Activated CD4-positive, CD25-positive, alpha-beta regulatory T cell (primary cell): ENCODE results near the gene PDCD1LG2.

Experiments
- DNase-seq, 4 experiments: peaks; one replicate each; lab custom pipeline; 2025; lab: John Stamatoyannopoulos, UW

Gene PDCD1LG2

DNA sequence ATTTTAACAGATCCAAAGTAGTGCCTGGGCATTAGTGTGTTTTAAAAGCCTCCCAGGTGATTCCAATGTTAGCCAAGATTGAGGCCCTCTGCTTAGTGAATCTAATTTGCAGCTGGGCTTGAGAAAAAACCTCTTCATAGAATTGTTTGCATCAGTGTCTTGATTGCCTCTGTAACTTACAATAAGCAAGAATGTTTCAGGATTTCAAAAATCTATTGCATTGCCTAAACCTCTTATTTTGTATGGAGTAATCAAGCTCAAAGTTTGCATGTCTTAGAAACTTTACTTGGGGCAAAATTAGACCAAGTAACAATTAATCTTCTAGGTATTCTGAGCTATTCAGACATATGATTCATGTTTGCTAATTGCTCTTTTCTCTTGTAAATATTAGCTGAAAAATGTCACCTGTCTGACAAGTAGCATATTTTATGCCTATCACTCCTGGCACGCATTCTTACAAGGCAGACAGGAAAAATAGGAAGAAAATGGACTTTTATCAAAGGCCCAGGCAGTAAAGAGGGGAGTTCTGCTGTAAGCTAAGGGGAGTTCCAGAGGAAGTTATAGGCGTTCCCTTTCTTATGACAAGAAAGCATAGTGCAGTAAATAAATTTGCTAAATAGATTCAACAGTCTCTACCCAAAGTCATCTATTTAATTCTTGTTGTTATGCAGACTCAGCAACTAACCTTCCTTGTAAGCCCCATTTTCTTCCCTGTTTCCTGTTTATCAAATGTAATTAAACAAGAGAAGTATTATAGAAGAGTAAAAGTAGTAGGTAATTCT is 21.0 kb downstream of the PDCD1LG2 start:
- DNase-seq = no peak

DNA sequence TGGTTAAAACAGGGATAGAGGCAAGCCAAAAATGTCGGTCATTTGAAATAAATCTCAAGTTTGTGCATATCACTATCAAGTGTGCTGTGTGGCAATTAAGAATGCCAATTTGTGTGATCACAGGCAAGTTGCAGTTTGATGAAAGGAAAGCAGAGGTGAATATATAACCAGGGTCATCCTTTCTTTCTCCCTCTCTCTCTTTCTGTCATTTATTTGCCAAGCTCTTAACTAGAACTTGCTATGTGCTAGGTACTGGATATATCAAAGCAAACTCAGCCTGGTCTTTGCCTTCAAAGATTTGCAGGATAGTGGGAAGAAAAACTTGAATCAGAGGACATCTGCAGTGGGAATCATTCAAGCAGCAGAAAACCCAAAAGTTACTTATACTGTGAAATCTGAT is 22.0 kb downstream of the PDCD1LG2 start:
- no peak for DNase-seq

DNA sequence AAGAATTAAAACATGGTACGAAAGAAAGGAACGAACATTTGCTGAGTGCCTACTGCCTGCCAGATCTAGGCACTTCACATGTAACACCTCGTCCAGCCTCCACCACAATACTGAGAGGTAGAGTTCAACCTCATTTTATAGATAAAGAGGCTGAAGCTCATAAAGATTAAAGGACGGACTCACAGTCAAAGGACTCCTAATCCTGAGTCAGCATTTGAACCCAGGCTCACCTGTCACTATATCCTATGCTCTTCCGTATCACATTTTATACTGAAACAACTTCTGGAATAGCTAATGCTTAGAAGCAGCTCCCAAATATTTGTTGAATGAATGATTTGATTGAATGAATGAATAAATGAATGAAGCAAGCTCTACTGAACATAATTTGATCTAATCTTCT is 22.5 kb downstream of the PDCD1LG2 start:
- DNase-seq = no peak

DNA sequence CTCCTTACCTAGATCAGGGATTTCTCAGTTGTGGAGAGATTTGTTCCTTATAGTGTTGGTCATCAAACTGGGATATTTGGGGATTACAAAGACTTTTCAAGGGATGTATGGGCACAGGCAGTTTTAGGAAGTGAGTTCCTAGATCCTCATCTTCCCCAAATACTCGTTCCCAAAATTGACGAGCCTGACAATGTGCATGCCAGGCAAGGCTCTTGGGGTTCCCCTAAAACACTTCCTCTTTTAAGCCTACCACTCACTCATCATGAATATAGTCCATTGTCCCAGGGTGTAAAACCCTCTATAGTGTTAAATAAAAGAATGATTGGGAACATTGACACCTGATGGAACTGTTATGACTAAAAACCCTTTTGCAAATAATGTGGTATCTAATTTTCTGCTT is 26.4 kb downstream of the PDCD1LG2 start:
- no peak for DNase-seq

DNA sequence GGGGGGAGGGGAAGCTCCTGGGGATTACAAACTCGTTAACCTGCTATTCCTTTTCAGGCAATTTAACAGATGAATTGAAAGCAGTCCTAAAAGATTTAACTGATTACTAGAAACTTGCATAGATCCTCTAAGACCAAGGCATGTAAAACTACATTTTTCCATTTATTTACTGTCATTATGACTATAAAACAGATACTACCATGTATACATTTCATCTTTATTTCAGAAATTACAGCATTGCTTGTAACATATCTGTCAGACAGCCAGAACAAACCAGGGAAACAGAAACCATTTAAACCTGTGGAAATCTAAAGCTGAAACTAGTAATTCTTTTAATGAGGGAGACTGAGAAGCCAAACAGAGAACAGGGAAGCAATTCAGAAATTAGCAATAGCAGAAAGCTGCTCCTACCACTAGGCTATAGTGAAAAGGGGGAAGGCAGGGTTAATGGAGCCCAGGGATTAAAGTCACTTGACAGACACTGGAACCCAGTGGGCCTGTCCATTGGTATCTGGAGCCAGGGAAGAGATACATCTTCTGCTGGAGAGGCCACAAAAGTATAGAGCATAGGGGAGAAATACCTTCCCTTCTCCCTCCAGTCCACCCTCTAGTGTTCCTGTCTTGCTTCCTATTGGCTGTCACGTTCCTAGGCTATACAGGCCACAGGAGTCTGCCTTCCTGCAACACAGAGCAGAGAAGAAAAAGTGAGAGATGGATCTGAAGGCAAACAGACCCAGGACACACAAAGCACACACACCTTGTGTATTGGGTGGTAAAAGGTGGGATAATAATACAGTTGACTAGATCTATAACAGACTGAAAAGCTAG is 33.8 kb downstream of the PDCD1LG2 start:
- DNase-seq = no peak

DNA sequence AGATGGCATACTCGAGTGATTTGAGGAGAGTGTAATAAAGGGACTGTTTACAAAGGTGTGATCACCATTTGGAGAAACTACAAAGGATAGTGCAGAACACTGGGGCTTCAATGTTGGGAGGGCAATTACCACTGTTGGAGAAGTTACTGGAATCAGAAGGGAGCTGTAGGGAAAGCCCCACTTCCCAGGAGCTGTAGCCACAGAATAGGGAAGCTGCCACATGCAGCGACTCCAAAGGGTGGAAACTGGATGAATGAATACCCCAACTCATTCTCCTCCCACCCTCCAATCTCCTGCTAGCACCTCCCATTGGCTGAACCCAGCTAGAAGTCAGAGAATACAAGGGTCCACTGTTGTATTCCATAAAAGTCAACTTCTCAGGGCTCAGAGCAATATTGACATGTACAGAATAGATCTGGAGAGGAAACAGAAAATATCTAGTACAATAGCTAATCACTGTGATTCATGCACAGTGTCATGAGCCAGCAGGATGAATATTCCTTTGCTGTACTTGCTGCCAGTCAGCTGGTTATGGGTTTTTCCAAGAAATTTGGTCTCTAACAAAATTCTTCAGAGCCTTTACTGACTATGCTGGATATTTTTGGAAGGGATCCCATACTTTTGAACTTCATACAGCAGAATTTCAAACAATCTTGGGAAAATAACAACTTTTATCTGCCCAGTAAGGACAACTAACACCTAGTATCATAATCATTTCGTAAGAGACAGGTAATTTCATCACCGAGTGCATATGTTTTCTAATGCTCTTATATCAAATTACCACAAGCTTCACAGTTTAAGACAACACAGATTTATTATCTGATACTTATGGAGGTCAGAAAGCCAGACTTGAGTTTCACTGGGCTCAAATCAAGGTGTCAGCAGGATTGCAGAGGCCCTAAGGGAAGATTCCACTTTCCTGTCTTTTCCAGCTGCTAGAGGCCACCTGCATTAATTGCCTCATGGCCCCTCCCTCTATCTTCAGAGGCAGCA is 39.6 kb downstream of the PDCD1LG2 start:
- no peak for DNase-seq

DNA sequence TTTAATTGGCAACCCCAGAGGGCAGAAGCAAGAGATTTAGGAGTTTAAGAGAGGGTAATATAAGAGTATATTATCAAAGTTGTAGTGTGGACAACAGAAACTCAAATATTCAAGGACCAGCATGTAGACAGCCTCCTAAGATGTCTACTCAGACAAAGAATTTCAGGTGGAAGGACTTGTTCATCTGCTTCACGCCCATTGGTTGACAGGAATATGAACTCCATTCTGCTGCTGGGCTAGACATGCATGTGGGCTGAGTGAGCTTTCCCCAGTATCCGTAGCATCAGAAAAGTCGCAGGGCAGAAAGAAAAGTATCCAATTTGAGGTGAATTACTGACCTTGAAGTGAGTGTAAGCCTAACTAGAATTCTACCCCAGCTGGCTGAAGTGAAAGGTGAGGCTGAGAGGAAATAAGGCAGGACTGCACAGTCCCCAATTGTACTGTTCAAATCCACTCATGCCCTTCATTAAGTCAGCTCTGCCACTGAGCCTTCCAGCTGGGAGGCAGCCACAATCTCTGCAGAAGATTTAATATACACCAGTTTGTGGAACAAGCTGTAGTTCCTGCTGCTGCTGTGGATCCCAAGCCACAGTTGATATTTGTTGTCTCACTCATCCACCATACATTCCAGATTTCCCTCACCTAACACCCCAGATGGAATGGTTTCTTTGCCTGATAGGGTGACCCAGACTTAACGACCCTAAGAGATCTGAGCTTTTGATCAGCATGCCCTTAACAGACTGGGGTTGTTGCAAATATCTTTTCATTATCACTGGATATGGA is 41.2 kb downstream of the PDCD1LG2 start:
- no peak for DNase-seq

DNA sequence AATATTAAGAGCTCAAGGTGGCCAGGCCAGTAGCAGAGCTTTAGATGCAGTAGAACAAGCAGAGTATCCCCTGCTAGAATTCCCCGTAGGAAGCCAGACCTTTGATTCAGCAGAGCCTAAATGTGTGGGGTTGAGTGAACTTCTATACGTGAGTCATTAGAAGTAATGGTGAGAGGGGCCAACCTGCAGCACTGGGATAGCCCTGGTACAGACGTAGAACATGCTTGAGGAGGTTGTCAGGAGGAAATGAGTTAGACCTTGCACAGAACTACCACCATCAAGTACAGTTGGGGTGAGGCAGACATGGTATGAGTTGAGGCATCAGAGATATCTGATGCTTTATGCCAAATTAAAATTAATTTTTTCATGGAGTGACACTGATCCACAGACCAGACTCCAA is 42.0 kb downstream of the PDCD1LG2 start:
- no peak for DNase-seq

DNA sequence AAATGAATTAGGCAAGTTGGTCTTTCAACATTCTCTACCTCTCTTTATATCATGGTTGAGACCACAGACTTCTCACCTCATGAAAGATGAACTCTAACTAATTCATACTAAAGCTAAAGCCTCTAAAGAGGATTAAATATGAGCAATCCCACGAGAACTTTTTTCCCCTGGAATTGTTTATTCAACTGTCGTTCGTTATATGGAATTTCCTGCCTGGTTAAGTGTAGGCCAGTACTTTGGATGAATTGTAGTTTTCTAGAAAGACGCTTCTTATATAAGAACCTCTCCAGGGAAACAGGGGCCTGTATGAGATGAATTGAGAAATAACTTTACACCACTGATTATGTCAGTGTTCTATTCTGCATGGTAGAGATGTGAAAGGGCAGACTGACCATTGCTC is 42.9 kb downstream of the PDCD1LG2 start:
- DNase-seq = no peak

DNA sequence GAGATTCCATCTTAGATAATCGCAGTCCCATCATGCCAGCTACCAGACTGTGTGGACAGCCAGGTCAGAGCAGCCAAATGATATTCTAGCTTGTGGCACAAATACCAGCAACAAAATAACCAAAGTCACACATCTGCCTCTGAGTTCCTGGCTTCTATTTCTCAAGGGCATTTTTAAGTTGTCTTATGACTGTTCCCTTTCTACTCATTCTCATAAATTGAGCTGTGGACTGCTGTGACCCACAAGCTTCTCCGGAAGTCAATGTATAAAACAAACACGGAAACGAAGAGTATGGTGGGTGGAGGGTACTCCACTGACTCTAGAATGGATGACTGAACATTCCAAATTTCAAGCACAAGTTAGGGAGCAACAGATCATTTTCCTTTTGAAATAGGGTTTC is 43.9 kb downstream of the PDCD1LG2 start:
- DNase-seq = no peak

DNA sequence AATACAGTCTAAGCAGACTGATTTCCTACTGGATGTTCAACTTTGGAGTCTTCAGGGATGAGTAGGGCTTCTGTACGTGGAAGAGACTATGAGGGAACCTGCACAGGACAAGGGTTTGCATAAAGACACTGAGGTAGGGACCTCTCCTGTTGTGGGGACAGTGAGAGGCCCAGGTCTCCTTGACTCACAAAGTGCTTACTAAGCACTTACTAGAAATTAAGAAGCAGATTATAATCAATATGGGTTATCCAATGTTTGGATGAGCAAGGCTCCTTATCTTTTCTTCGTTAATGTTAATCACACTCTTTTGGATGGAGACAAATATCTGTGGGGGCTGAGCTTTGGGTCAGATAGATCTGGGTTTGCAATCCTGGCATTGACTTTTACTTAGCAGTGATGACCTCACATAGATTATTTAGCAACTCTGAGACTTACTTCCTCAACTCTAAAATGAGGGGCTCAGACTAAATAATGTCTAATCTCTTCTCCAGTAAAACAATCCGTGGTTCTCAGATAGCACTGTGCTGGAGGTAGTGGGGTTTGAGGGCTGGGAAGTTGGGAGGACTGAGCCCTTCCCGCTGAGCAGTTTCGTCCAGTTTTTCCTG is 45.9 kb downstream of the PDCD1LG2 start:
- no peak for DNase-seq

DNA sequence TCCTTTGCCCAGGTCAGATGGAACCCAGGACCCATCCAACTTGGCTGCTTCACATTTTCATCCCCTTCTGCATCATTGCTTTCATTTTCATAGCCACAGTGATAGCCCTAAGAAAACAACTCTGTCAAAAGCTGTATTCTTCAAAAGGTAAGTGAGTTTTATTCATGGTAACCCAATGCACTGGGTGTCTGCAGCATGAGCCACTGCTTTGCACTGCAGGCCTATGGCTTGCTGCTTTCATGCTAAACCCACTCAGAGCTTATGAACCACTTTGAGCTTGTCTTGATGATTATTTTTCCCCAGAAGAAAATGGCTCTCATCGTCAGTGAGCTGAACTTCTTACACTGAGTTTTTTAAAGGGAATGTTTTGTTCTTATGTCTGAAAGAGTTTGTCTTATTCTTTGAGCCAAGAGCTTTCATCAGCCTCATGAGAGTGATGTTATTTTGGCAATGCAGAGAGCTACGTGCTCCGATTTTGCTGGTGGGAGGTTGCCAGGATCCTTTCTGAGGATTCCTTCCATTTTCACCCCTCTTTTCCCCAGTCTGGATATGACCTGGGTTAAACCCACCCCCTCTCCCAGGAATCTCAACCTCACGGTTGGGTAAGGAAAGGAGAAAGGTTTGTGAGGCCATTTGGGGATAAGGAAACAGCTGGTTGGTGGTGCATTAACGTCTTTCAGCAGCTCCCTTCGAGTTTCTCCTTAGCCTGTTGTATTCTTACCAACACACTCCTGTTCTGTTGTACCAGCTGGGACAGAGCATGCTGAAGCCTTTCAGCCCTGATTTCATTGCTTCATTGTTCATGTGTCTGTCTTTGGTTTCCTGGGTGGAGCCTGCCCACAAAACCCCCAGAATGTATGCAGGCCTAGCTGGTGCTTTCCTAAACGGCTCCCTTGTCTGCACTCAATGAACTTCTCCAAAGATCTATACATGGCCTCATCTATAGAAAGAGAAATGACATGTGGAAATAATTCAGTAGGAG is 47.6 kb downstream of the PDCD1LG2 start:
- peak in 1 of 4 experiments; percentile 2 for DNase-seq

DNA sequence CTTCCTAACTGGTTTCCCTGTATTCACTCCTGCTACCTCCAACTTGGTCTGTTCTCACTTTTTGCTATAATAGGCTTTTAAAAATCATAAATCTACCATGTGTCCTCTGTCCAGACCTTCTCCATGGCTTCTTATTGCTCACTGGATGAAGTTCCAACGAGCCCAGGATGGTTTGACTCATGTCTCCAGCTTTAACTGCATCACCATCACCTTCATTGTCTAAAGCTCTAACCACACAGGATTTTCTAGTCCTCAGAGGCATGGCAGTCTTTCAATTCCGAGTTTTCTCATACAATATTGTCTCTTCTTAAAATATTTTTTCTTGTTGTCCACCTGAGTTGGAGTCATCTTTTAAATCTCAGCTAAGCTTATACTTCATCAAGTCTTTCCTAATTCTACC is 49.3 kb downstream of the PDCD1LG2 start:
- no peak for DNase-seq

DNA sequence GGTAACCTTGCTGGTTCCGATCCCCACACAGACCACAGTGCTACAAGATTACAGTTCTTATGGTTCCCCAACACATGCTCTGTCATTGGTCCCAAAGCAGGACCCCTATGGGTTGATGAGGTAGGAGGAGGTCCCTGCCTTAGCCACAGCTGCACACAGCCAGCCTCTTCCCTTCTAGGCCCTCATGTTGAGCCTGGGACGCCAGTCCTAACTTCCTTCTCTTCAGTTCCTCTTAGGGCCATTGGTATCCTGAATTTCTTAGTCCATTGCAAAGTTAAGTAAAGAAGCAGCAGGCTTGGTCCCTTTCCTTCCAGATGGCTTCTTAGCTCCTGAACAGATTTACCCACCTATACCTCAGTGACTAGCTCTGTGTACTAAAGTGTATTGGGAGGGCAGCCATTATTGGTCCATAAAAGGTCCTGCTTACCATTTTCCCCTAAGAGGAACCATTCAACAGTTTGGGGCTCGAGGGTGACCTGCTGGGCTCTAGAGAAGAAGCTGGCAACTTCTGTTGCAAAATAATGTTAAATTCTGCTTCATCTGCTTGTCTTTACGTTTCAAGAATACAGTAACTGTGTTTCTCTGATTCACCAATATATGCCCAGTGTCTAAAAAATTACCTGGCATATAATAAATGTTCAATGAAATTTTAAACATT is 50.2 kb downstream of the PDCD1LG2 start:
- DNase-seq = no peak

DNA sequence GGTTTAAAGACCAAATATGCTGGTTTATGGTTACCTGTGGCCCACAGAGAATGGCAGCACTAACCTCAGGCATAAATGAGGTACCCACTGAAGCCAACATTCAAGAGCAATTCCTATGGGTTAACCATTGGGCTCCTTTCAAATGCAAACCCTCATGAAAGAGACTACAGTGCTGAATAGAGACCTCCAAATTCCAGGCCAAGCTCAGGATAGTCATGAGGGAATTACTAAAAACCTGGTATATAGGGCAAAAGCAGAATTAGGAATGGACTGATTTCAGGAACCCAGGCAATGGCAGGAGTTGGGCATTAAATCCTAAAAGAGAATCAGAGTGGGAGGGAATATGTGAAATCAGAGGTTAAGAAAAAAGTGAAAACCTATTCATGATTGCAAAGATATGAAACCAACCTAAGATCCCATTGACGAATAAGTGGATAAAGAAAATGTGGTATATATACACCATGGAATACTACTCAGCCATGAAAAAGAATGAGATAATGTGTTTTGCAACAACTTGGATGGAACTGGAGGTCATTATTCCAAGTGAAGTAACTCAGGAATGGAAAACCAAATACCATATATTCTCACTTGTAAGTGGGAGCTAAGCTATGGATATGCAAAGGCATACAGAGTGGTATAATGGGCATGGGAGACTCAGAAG is 51.6 kb downstream of the PDCD1LG2 start:
- DNase-seq = no peak

DNA sequence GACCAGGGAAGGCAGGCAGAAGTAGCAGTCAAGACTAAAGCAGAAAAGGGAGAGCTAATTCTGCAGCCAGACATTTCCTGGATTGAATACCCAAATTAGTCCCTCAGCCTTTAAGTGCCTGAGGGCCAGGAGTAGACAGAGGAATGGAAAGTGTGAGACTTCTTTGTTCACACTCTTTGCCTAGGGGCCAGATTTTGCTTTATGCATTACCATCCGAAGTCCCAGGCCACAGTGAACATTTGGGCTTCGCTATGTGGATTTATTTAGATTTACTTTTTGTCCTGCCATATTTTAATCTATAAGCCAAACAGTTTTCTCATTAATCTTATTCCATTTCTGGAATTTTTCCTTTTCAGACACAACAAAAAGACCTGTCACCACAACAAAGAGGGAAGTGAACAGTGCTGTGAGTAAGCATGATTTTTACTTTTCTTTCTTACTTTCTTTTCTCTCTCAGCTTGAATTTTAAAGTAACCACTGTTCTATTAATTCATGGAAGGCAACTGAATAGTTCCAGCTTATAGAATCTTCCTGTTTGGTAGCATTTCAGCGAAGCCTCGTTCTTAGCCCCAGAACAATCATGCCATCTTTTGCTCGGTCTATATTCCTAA is 52.6 kb downstream of the PDCD1LG2 start:
- DNase-seq = no peak

DNA sequence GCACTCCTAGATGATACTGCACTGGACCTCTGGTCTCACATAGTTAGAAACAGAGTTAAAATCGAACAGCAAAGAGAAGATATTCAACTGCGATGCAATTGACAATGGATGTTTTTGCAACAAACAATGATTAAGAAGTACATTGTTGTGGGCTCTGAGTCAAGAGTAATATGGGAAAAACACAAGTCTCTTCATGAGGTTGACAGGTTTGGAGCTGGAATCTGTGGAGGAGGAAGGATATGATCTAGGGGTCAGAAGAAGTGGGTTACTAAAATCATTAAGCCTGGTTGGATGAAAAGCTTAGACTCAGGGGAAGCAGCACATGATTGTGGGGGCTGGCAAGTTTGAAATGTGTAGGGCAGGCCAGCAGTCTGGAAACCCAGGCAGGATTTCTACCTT is 53.1 kb downstream of the PDCD1LG2 start:
- no peak for DNase-seq

DNA sequence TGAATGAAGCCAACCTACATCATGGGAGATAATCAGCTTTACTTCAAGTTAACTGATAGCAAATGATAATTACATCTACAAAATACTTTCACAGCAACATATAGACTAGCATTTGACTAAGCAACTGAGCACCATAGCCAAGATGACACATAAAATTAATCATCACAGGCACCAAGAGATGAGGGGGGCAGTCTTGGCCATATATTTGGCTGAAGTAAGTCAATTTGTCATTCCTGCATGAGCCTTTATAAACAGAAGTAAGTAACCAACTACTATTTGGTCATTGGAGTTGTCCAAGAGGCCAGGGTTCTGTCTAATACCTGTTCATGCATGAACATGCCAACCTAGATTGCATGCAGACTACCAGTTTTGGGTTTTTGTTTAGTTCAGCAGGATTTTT is 53.6 kb downstream of the PDCD1LG2 start:
- DNase-seq = no peak
